ENCODE results near the gene KCNJ1. TPM values are rescaled to one million over a fixed set of nuclear protein-coding genes. Genes with fewer than 3 reads are reported as not detected.

The KCNJ1 gene
- total RNA-seq, 4 donors from 2014 or later, result not detected

DNA sequence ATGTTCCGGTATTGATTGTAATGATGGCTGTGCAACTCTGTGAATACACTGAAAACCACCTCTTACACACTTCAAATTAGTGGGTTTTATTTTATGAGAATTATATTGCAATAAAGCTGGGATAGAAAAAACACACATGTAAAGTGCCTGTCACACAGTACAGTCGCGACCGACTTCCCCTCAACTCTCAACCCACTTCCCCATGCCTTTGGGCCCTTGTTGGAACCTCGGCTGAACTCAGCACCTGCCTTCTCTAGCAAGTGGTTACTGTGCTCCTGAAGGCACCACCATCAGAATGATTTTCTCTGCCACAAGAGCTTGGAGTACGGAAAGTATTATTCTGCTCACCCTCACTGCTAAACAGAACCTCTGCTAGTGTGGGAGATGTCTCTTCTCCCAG, 13.5 kb downstream of the KCNJ1 start:
- H3K27me3 ChIP-seq, result no peaks in the 10 kb centered on the region
- H3K36me3 ChIP-seq, result no peaks in the 10 kb centered on the region
- no peaks in the 10 kb centered on the region for H3K4me1 ChIP-seq
- H3K27ac ChIP-seq, result no peak overlapping the region
- H3K9me3 ChIP-seq, result no peaks in the 10 kb centered on the region
- no peak for DNase-seq
- no peak overlapping the region for H3K4me3 ChIP-seq
- no peak for TF ChIP-seq POLR2A (IDR thresholded peaks at IDR 0.05)
- TF ChIP-seq, protein P1, sequence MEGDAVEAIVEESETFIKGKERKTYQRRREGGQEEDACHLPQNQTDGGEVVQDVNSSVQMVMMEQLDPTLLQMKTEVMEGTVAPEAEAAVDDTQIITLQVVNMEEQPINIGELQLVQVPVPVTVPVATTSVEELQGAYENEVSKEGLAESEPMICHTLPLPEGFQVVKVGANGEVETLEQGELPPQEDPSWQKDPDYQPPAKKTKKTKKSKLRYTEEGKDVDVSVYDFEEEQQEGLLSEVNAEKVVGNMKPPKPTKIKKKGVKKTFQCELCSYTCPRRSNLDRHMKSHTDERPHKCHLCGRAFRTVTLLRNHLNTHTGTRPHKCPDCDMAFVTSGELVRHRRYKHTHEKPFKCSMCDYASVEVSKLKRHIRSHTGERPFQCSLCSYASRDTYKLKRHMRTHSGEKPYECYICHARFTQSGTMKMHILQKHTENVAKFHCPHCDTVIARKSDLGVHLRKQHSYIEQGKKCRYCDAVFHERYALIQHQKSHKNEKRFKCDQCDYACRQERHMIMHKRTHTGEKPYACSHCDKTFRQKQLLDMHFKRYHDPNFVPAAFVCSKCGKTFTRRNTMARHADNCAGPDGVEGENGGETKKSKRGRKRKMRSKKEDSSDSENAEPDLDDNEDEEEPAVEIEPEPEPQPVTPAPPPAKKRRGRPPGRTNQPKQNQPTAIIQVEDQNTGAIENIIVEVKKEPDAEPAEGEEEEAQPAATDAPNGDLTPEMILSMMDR (IDR thresholded peaks at IDR 0.05), result no peak

GRCh38 chr11:128852327-128853023, 14.6 kb downstream of the KCNJ1 start:
- H3K27me3 ChIP-seq, result no peaks in the 10 kb centered on the region
- no peaks in the 10 kb centered on the region for H3K9me3 ChIP-seq
- TF ChIP-seq, protein P1 (IDR thresholded peaks at IDR 0.05), result no peak
- no peak for TF ChIP-seq POLR2A (IDR thresholded peaks at IDR 0.05)
- no peak overlapping the region for H3K4me3 ChIP-seq
- no peak for DNase-seq
- no peak overlapping the region for H3K27ac ChIP-seq
- H3K36me3 ChIP-seq, result no peaks in the 10 kb centered on the region
- H3K4me1 ChIP-seq, result no peaks in the 10 kb centered on the region

DNA sequence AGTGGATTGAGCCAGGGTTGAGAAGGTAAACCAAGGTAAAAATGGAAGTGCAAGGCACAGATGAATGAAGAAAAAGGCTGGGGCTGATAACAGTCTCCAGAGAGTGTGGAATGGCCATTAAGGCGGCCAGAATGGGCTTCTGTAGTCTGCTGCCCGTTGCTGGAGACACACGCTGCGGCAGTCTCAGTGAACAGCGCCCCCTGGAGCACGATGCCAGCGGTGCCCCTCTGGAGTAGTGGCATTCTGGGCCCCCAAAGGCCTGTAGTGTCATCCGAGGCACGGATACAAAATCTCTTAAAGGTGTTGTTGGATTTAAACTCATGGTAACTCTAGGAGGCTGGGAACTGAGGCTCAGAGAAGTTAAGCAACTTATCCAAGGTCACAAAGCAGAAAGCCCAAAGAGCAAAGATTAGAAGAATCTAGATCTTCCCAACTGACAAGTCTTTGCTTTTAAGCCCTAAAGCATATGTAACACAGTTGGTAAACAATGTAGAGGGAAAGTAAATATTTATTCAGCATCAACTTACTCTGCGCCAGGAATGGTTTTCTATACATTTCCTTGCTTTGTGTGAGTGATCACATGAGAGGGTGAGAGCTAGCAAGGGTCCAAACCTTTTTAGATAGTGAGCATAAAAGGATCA, 18.2 kb downstream of the KCNJ1 start:
- Histone ChIP-seq H3K9me3 (no peaks in the 10 kb centered on the region), H3K4me1 (peaks cover 0 to 8% (median 0%) of the 10 kb centered on the region in 4 donors), H3K27ac (no peak overlapping the region), H3K4me3 (no peak overlapping the region), H3K36me3 (no peaks in the 10 kb centered on the region), H3K27me3 (no peaks in the 10 kb centered on the region)
- TF ChIP-seq, protein P1 (IDR thresholded peaks at IDR 0.05), result peak; percentile 43 to 77 (median 54)
- no peak for TF ChIP-seq POLR2A (IDR thresholded peaks at IDR 0.05)
- DNase-seq, result peak in 2 of 3 donors; percentile 79 to 83

DNA sequence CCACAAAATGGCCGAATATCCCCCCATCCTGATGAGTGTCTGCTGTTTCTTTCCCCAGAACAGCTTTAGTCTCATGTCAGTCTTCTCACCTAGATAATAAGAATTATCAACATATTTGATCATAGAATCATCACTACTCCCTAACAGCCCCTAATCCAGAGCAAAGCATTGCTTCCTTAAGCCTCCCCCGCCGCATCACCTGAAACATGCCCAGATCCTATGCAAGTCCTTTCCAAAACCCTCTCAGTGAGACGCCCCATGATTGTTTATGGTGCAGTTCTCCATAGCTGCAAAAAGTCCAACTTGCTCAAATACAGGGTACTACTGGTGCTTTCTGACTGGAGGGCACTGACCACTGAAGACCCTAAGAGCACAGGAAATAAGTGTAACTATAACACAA, 20.1 kb downstream of the KCNJ1 start:
- Histone ChIP-seq H3K27ac (no peak overlapping the region), H3K4me1 (peaks cover 0 to 15% (median 0%) of the 10 kb centered on the region in 4 donors), H3K9me3 (no peaks in the 10 kb centered on the region), H3K27me3 (no peaks in the 10 kb centered on the region), H3K36me3 (no peaks in the 10 kb centered on the region), H3K4me3 (no peak overlapping the region)
- no peak for DNase-seq
- TF ChIP-seq, protein P1 (IDR thresholded peaks at IDR 0.05), result no peak
- no peak for TF ChIP-seq POLR2A (IDR thresholded peaks at IDR 0.05)

- DNase-seq, result peak in 1 of 3 donors; percentile 44
- Histone ChIP-seq H3K36me3 (no peaks in the 10 kb centered on the region), H3K27ac (peak overlapping the region in 2 of 4 donors; percentile 24 to 70), H3K4me3 (no peak overlapping the region), H3K27me3 (no peaks in the 10 kb centered on the region), H3K9me3 (no peaks in the 10 kb centered on the region), H3K4me1 (peaks cover 0 to 25% (median 0%) of the 10 kb centered on the region in 4 donors)
- TF ChIP-seq, protein P1 (IDR thresholded peaks at IDR 0.05), result no peak
- TF ChIP-seq POLR2A (IDR thresholded peaks at IDR 0.05), result no peak
Observed at GRCh38 chr11:128845334-128845780, 21.7 kb downstream of the KCNJ1 start.
